DMS153 treated with DMSO at 0.1 percent for 48 hours (cell line): ENCODE results near the gene IL20.

Experiments
- DNase-seq: peaks from one replicate; lab custom pipeline; 2025; ENCODE audit not compliant: unreplicated experiment; lab: John Stamatoyannopoulos, UW

The IL20 gene

GRCh38 chr1:206864939-206865671 is at the start of gene IL20:
TSS of gene IL20 (plus strand) at chr1:206865623. CDS start at chr1:206865853, 230 bp downstream.
- DNase-seq = peak; percentile 67

- no peak for DNase-seq
These were observed 48.8 kb upstream of the IL20 start for GRCh38 chr1:206816390-206817287.

- DNase-seq = no peak
These were observed 43.9 kb upstream of the IL20 start for GRCh38 chr1:206821493-206821892.

- no peak for DNase-seq
These were observed 41.7 kb upstream of the IL20 start for GRCh38 chr1:206823727-206824126.

- DNase-seq = no peak
These were observed 41.1 kb upstream of the IL20 start for GRCh38 chr1:206824331-206824730.

- DNase-seq = peak; percentile 53
These were observed 39.0 kb upstream of the IL20 start for GRCh38 chr1:206826394-206826793.

GRCh38 chr1:206828061-206828460 is 37.4 kb upstream of the IL20 start:
- DNase-seq = no peak

- no peak for DNase-seq
These were observed 36.7 kb upstream of the IL20 start for GRCh38 chr1:206828765-206829164.

GRCh38 chr1:206829282-206829681 is 36.1 kb upstream of the IL20 start:
- DNase-seq = no peak

- no peak for DNase-seq
These were observed 35.5 kb upstream of the IL20 start for GRCh38 chr1:206829875-206830274.

GRCh38 chr1:206831650-206832049 is 33.8 kb upstream of the IL20 start:
- no peak for DNase-seq

- DNase-seq = no peak
These were observed 33.0 kb upstream of the IL20 start for GRCh38 chr1:206832352-206832880.

- DNase-seq = no peak
These were observed 32.2 kb upstream of the IL20 start for GRCh38 chr1:206833106-206833680.

- DNase-seq = peak; percentile 68
These were observed 31.6 kb upstream of the IL20 start for GRCh38 chr1:206833801-206834200.

GRCh38 chr1:206834217-206834616 is 31.2 kb upstream of the IL20 start:
- DNase-seq = no peak

- DNase-seq = no peak
These were observed 30.7 kb upstream of the IL20 start for GRCh38 chr1:206834711-206835110.

GRCh38 chr1:206835186-206835585 is 30.2 kb upstream of the IL20 start:
- no peak for DNase-seq

- DNase-seq = no peak
These were observed 29.3 kb upstream of the IL20 start for GRCh38 chr1:206836111-206836510.

GRCh38 chr1:206839006-206839560 is 26.3 kb upstream of the IL20 start:
- no peak for DNase-seq

GRCh38 chr1:206839857-206840256 is 25.6 kb upstream of the IL20 start:
- no peak for DNase-seq

- no peak for DNase-seq
These were observed 23.7 kb upstream of the IL20 start for GRCh38 chr1:206841609-206842323.
